CD4-positive, alpha-beta T cell treated with Interferon alpha-2 for 1 hour (primary cell): ENCODE results near the gene CHRNG.
"Not testable (repeated sequence)": the region's sequence is repeated elsewhere in the genome, so short reads cannot be mapped to it uniquely, and the experiment has no call there.

Source experiments
- DNase-seq, 2 donors: peaks; one replicate each; pipeline ENCODE4 v3.0.0-alpha.2; 2020 to 2022

The CHRNG gene

GRCh38 chr2:232528746-232529460 is 10.6 kb upstream of the CHRNG start:
- DNase-seq: no peak

GRCh38 chr2:232529806-232530547 is 9.5 kb upstream of the CHRNG start:
- DNase-seq: no peak

- DNase-seq: no peak
Observed at GRCh38 chr2:232530626-232531260, 8.7 kb upstream of the CHRNG start.

- DNase-seq: no peak
Observed at GRCh38 chr2:232532419-232532818, 7.1 kb upstream of the CHRNG start.

GRCh38 chr2:232532821-232533220 is 6.7 kb upstream of the CHRNG start:
- not testable (repeated sequence) for DNase-seq

- DNase-seq: no peak
Observed at GRCh38 chr2:232533944-232534710, 5.4 kb upstream of the CHRNG start.

GRCh38 chr2:232534940-232535651 is 4.4 kb upstream of the CHRNG start:
- no peak for DNase-seq

GRCh38 chr2:232535761-232536530 is 3.5 kb upstream of the CHRNG start:
- no peak for DNase-seq

- no peak for DNase-seq
Observed at GRCh38 chr2:232537079-232537478, 2.4 kb upstream of the CHRNG start.

- DNase-seq: no peak
Observed at GRCh38 chr2:232537499-232537898, 2.0 kb upstream of the CHRNG start.

GRCh38 chr2:232538671-232539070 is 821 bp upstream of the CHRNG start:
- no peak for DNase-seq

- DNase-seq: no peak
Observed at GRCh38 chr2:232540441-232541041, 1.0 kb downstream of the CHRNG start.

GRCh38 chr2:232541195-232541960 is 1.9 kb downstream of the CHRNG start:
- no peak for DNase-seq

- no peak for DNase-seq
Observed at GRCh38 chr2:232541961-232542714, 2.6 kb downstream of the CHRNG start.

GRCh38 chr2:232542715-232543467 is 3.4 kb downstream of the CHRNG start:
- DNase-seq: no peak

- DNase-seq: no peak
Observed at GRCh38 chr2:232543491-232543890, 4.0 kb downstream of the CHRNG start.

- no peak for DNase-seq
Observed at GRCh38 chr2:232543928-232544631, 4.6 kb downstream of the CHRNG start.

GRCh38 chr2:232544674-232545073 is 5.2 kb downstream of the CHRNG start:
- DNase-seq: no peak
